ENCODE data around the gene ADAM8. TPM values are rescaled to one million over a fixed set of nuclear protein-coding genes. Genes with fewer than 3 reads are reported as not detected.

Gene ADAM8
- total RNA-seq, 4 donors from 2014 or later = 5.1 to 7.6 (median 5.9) TPM; not detected in 1

- Histone ChIP-seq H3K4me1 (peaks cover 0 to 4% of the 10 kb centered on the region in 2 donors), H3K36me3 (no peaks in the 10 kb centered on the region), H3K27me3 (no peaks in the 10 kb centered on the region), H3K27ac (no peak overlapping the region), H3K9me3 (no peaks in the 10 kb centered on the region), H3K4me3 (no peak overlapping the region)
- intact Hi-C loops (cut with DNase I; ENCODE audit: low total_unique reads) = no loop called here
- DNase-seq = no peak
- no peak for TF ChIP-seq CTCF (IDR thresholded peaks at IDR 0.05)
- no peak for TF ChIP-seq POLR2A (IDR thresholded peaks at IDR 0.05)
Observed at GRCh38 chr10:133271521-133272300, 5.0 kb downstream of the ADAM8 start.

- Histone ChIP-seq H3K9me3 (no peaks in the 10 kb centered on the region), H3K36me3 (no peaks in the 10 kb centered on the region), H3K4me3 (no peak overlapping the region), H3K27me3 (no peaks in the 10 kb centered on the region), H3K4me1 (no peaks in the 10 kb centered on the region), H3K27ac (no peak overlapping the region)
- DNase-seq = no peak
- TF ChIP-seq POLR2A (IDR thresholded peaks at IDR 0.05) (no peak), CTCF (IDR thresholded peaks at IDR 0.05) (no peak)
- intact Hi-C loops (cut with DNase I; ENCODE audit: low total_unique reads) = no loop called here
Observed at GRCh38 chr10:133270773-133271297, 5.8 kb downstream of the ADAM8 start.

GRCh38 chr10:133270204-133270603 lies 6.5 kb downstream of the ADAM8 start:
- H3K36me3 ChIP-seq = no peaks in the 10 kb centered on the region
- no peak overlapping the region for H3K4me3 ChIP-seq
- no peaks in the 10 kb centered on the region for H3K4me1 ChIP-seq
- no peaks in the 10 kb centered on the region for H3K9me3 ChIP-seq
- intact Hi-C loops (cut with DNase I; ENCODE audit: low total_unique reads) = no loop called here
- no peaks in the 10 kb centered on the region for H3K27me3 ChIP-seq
- TF ChIP-seq CTCF (IDR thresholded peaks at IDR 0.05) (no peak), POLR2A (IDR thresholded peaks at IDR 0.05) (no peak)
- H3K27ac ChIP-seq = no peak overlapping the region
- no peak for DNase-seq

GRCh38 chr10:133269367-133269766 lies 7.3 kb downstream of the ADAM8 start:
- DNase-seq = no peak
- Histone ChIP-seq H3K9me3 (no peaks in the 10 kb centered on the region), H3K27me3 (no peaks in the 10 kb centered on the region), H3K4me1 (no peaks in the 10 kb centered on the region), H3K27ac (no peak overlapping the region), H3K4me3 (no peak overlapping the region), H3K36me3 (no peaks in the 10 kb centered on the region)
- intact Hi-C loops (cut with DNase I; ENCODE audit: low total_unique reads) = no loop called here
- TF ChIP-seq CTCF (IDR thresholded peaks at IDR 0.05) (no peak), POLR2A (IDR thresholded peaks at IDR 0.05) (no peak)

- Histone ChIP-seq H3K4me1 (no peaks in the 10 kb centered on the region), H3K9me3 (no peaks in the 10 kb centered on the region), H3K27ac (no peak overlapping the region), H3K36me3 (no peaks in the 10 kb centered on the region), H3K4me3 (no peak overlapping the region), H3K27me3 (no peaks in the 10 kb centered on the region)
- no peak for DNase-seq
- intact Hi-C loops (cut with DNase I; ENCODE audit: low total_unique reads) = no loop called here
- TF ChIP-seq POLR2A (IDR thresholded peaks at IDR 0.05) (no peak), CTCF (IDR thresholded peaks at IDR 0.05) (no peak)
Observed at GRCh38 chr10:133268532-133268931, 8.1 kb downstream of the ADAM8 start.
